ENCODE measurements around the gene FMO1.

The FMO1 gene

GRCh38 chr1:171329251-171329650 lies 81.0 kb downstream of the FMO1 start:
- no peak for DNase-seq (ENCODE audit: insufficient read length)
- FAIRE-seq, result no peak
- TF ChIP-seq POLR2AphosphoS5 (IDR thresholded peaks at IDR 0.05; ENCODE audit: low read depth, low read length) (no peak), POLR2A (IDR thresholded peaks at IDR 0.05; ENCODE audit: low read depth, low read length) (no peak), TAF1 (IDR thresholded peaks at IDR 0.05; ENCODE audit: borderline replicate concordance, low read depth, low read length) (no peak)

- no peak for FAIRE-seq
- TF ChIP-seq TAF1 (IDR thresholded peaks at IDR 0.05; ENCODE audit: borderline replicate concordance, low read depth, low read length) (no peak), POLR2A (IDR thresholded peaks at IDR 0.05; ENCODE audit: low read depth, low read length) (no peak), POLR2AphosphoS5 (IDR thresholded peaks at IDR 0.05; ENCODE audit: low read depth, low read length) (no peak)
- DNase-seq (ENCODE audit: insufficient read length), result no peak
These were observed 85.8 kb downstream of the FMO1 start for GRCh38 chr1:171334024-171334640.
